A549 treated with RU486 at 1 μM for 4 hours (cell line): ENCODE results near the gene FLOT1. TPM values are rescaled to one million over a fixed set of nuclear protein-coding genes. Genes with fewer than 3 reads are reported as not detected.

ENCODE experiments used
- total RNA-seq: library from RNA; stranded (reverse); fragments of 200-300 nt; extraction: Qiagen RNA extraction; gene quantifications from 5 replicates; pipeline ENCODE4 v1.2.3, GENCODE V29; 2022; ENCODE audit warnings: low read depth

Gene FLOT1
- 74.8 to 92.4 TPM (median 91.3 TPM) in 5 replicates for total RNA-seq

DNA sequence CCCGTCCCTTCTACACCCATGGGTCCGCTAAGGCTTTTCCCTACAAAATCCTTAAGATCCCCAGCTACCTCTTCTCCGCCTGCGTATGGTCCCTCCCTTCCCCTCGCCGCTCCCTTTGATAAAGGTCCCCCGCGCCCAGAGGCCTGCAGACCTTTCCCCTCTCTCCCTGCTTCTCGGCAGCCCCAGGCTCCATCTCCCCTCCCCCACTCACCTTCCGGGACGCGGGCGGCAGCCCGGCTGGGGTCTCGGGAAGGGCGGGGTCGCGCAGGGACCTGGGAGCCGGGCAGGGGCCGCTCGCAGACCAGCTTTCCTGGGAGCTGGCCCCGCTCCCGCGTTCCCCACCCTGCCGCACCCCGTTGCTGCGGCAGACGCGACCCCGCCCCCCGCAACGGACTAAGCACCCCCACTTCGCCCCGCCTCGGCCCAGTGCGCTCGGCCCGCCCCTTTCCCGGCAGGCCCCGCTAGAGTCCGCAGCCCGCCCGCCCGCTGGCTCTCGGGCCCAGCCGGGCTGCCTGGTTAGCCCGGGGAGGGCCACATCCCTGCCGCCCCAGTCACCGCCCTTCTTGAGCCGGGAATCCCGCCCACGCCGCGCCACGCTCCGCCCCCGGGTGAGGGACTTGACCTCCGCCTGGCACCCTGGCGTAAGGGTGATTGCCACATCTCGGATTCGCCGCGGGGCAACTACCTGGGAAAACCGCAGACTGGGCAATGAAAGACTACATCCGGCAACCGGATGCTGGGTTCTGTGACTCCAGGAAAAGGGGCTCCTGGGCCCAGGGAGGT lies at the start of gene FLOT1:
TSS of gene FLOT1 (minus strand) at position 372 of the 783 bp plus-strand sequence. CDS start 498 bp downstream, outside the sequence.

GRCh38 chr6:30744054-30744805 lies 1.7 kb upstream of the FLOT1 start, which contains the start of gene IER3:
Gene IER3, minus strand, starts transcription at chr6:30744547. Its CDS starts 29 bp downstream, at chr6:30744518.

GRCh38 chr6:30719791-30720737 lies 22.4 kb downstream of the FLOT1 start, which contains the start of gene TUBB:
Gene TUBB, plus strand, starts transcription at chr6:30720352. Its CDS starts 155 bp downstream, at chr6:30720507.

DNA sequence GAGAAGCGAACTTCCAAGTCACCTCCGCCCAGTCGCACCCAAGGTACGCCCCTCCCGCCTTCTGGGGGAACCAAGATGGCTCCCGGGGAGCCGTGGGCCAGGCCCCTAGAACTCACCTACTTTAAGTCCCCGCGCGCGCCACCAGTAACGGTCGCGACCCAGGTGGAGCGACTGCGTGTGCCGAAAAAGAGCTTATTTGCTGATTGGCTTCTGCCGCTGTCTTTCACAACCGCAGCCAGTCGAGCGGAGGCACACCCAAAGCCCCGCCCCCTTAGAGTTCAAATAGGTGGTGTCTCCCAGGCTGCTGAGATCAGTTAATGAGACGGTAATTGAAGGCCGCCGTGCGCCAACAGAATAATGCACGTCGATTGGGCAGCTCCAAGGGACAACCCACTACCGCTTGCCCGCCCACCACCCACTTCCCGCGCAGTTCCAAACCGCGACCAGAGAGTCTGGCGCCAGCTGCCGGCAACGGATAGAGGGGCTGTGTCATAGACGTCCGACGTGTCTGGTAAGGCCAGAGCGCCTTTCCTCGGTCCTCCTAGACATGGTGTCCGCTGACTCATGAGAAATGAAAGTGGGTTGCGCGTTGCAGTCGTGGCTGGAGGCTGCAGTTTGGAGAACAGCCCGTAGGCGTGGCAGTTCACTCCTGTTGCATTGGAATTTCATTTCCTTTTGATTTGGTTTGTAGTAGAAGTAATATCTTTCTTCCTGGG lies 25.2 kb downstream of the FLOT1 start, which contains the start of gene MDC1:
TSS of gene MDC1 (minus strand) at position 153 of the 716 bp plus-strand sequence. CDS start 2,106 bp downstream, outside the sequence.

DNA sequence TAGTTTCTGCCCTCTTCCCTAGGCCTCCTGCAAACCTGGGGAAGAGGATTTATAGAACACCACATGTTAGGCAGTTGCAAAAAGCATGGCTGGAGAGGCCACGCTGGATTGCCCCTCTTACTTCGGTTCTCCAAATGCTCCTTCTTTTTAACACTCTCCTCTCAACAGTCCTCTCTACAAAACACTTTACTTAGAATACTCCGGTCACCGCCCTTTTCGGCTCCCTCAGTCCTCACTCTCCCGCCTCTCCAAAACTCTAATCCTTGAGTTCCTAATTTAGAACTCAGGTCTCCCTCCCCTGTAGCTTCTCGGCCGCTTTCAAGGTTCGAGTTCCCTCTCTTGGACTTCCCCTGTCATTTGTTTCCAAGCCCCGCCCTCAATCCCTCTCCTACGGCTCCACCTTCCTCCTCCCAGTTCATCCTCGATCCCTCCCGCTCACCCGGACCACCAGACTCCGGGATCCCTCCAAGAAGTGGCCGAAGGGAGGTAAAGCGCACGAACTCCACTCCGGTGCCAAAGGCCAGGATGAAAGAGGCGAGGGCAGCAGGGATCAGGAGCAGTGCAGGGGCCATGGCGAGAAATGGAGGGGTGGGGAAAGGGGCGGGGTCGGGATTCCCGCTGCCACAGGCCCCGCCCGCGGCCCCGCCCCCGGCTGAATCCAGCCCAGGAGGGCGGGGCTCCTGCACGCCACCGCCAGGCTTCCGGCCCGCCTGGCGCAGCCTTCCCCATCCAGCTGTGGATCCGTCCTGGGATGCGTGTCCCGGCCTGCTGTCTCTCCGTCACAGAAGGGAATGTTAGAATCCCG lies 51.9 kb downstream of the FLOT1 start, which contains the start of gene NRM:
TSS of gene NRM (minus strand) at position 582 of the 805 bp plus-strand sequence. CDS start at position 572, 10 bp downstream.

GRCh38 chr6:30686009-30686907 lies 56.2 kb downstream of the FLOT1 start, which contains the start of gene PPP1R18:
Gene PPP1R18, minus strand, starts transcription at chr6:30686645. Its CDS starts 627 bp downstream, at chr6:30686018.

Other genes starting within 250 kb of the FLOT1 start
- gene GNL1, start 186.2 kb downstream of the FLOT1 start, total RNA-seq, result 28.9 to 34.7 TPM (median 33.7 TPM) in 5 replicates
- gene PRR3, start 185.4 kb downstream of the FLOT1 start, total RNA-seq, result 15.1 to 17.6 TPM (median 16.6 TPM) in 5 replicates
- 49.8 to 66.6 TPM (median 57.8 TPM) in 5 replicates for gene ABCF1, start 171.2 kb downstream of the FLOT1 start, total RNA-seq
- 28.5 to 44.3 TPM (median 30.3 TPM) in 5 replicates for gene PPP1R10, start 125.4 kb downstream of the FLOT1 start, total RNA-seq
- gene MRPS18B, start 124.8 kb downstream of the FLOT1 start, total RNA-seq, result 67.0 to 111 TPM (median 71.7 TPM) in 5 replicates
- 5.0 to 6.1 TPM (median 5.8 TPM) in 5 replicates for gene ATAT1, start 115.8 kb downstream of the FLOT1 start, total RNA-seq
- gene C6orf136, start 95.6 kb downstream of the FLOT1 start, total RNA-seq, result 11.2 to 14.0 TPM (median 12.9 TPM) in 5 replicates
- 26.8 to 31.1 TPM (median 28.9 TPM) in 5 replicates for gene DHX16, start 69.7 kb downstream of the FLOT1 start, total RNA-seq
- gene PPP1R18, start 56.0 kb downstream of the FLOT1 start, total RNA-seq, result 43.3 to 50.2 TPM (median 44.3 TPM) in 5 replicates
- gene NRM, start 51.7 kb downstream of the FLOT1 start, total RNA-seq, result 21.9 to 32.3 TPM (median 27.8 TPM) in 5 replicates
- gene MDC1, start 25.4 kb downstream of the FLOT1 start, total RNA-seq, result 14.2 to 22.0 TPM (median 16.7 TPM) in 5 replicates
- gene TUBB, start 22.3 kb downstream of the FLOT1 start, total RNA-seq, result 783 to 980 TPM (median 907 TPM) in 5 replicates
- gene IER3, start 1.9 kb upstream of the FLOT1 start, total RNA-seq, result 97.7 to 162 TPM (median 152 TPM) in 5 replicates
- 42.6 to 57.5 TPM (median 51.4 TPM) in 5 replicates for gene DDR1, start 141.8 kb upstream of the FLOT1 start, total RNA-seq
- gene GTF2H4, start 165.5 kb upstream of the FLOT1 start, total RNA-seq, result 14.8 to 23.5 TPM (median 19.2 TPM) in 5 replicates
- 9.1 to 11.7 TPM (median 11.2 TPM) in 5 replicates for gene VARS2, start 171.6 kb upstream of the FLOT1 start, total RNA-seq
- not detected in 5 replicates for gene SFTA2, start 189.5 kb upstream of the FLOT1 start, total RNA-seq
- 0.01 to 0.05 TPM (median 0.02 TPM) in 3 of 5 replicates, not detected in the others for gene MUCL3, start 198.3 kb upstream of the FLOT1 start, total RNA-seq
- not detected in 5 replicates for gene MUC21, start 241.0 kb upstream of the FLOT1 start, total RNA-seq